Activated CD4-positive, alpha-beta T cell treated with anti-CD3 and anti-CD28 coated beads, Interleukin-2, amount 50 U/mL, for 4 hours (primary cell): ENCODE results near the gene FBH1.
"Not testable (repeated sequence)": the region's sequence is repeated elsewhere in the genome, so short reads cannot be mapped to it uniquely, and the experiment has no call there.

ENCODE experiments used
- DNase-seq, 2 experiments: peaks; one replicate each; pipeline ENCODE4 v3.0.0-alpha.2; 2020

The FBH1 gene

GRCh38 chr10:5877041-5877440, 13.0 kb upstream of the FBH1 start:
- DNase-seq: not testable (repeated sequence)

GRCh38 chr10:5882961-5883360, 7.1 kb upstream of the FBH1 start:
- no peak for DNase-seq

- DNase-seq: no peak
Observed at GRCh38 chr10:5885619-5886018, 4.4 kb upstream of the FBH1 start.

GRCh38 chr10:5887029-5887428, 3.0 kb upstream of the FBH1 start:
- DNase-seq: no peak

GRCh38 chr10:5887641-5888040, 2.4 kb upstream of the FBH1 start:
- DNase-seq: no peak

GRCh38 chr10:5888351-5888750, 1.7 kb upstream of the FBH1 start:
- DNase-seq: no peak

GRCh38 chr10:5888843-5889623, 1.0 kb upstream of the FBH1 start:
- peak; percentile 13 to 29 for DNase-seq

- DNase-seq: peak in 1 of 2 experiments; percentile 10
Observed at GRCh38 chr10:5890452-5890915, 441 bp downstream of the FBH1 start.

- no peak for DNase-seq
Observed at GRCh38 chr10:5891009-5891408, 966 bp downstream of the FBH1 start.

GRCh38 chr10:5892007-5892406, 2.0 kb downstream of the FBH1 start:
- no peak for DNase-seq

- DNase-seq: no peak
Observed at GRCh38 chr10:5893321-5893720, 3.3 kb downstream of the FBH1 start.

GRCh38 chr10:5894403-5894802, 4.4 kb downstream of the FBH1 start:
- no peak for DNase-seq

GRCh38 chr10:5894873-5895272, 4.8 kb downstream of the FBH1 start:
- DNase-seq: no peak

- no peak for DNase-seq
Observed at GRCh38 chr10:5895365-5895764, 5.3 kb downstream of the FBH1 start.

- no peak for DNase-seq
Observed at GRCh38 chr10:5895804-5896203, 5.8 kb downstream of the FBH1 start.

- no peak for DNase-seq
Observed at GRCh38 chr10:5896208-5897052, 6.4 kb downstream of the FBH1 start.

- no peak for DNase-seq
Observed at GRCh38 chr10:5897053-5897340, 7.0 kb downstream of the FBH1 start.

- no peak for DNase-seq
Observed at GRCh38 chr10:5897504-5897903, 7.5 kb downstream of the FBH1 start.

GRCh38 chr10:5898163-5898562, 8.1 kb downstream of the FBH1 start:
- no peak for DNase-seq

- DNase-seq: no peak
Observed at GRCh38 chr10:5900247-5900646, 10.2 kb downstream of the FBH1 start.

- no peak for DNase-seq
Observed at GRCh38 chr10:5902511-5903274, 12.7 kb downstream of the FBH1 start.

GRCh38 chr10:5903563-5903962, 13.5 kb downstream of the FBH1 start:
- no peak for DNase-seq

GRCh38 chr10:5904227-5904626, 14.2 kb downstream of the FBH1 start:
- no peak for DNase-seq
